Mesendoderm (in vitro differentiated cells): ENCODE data around the gene ZNF691.

Experiments
- DNase-seq: peaks from one replicate; pipeline ENCODE4 v3.0.0; 2013
- H2AK5ac ChIP-seq: 2 replicates; pipeline ENCODE4 v1.6.1; 2013; ENCODE audit warnings: low read length, inconsistent platforms
- H2BK120ac ChIP-seq: 2 replicates; pipeline ENCODE4 v1.6.1; 2013; ENCODE audit warnings: low read depth, mild to moderate bottlenecking, low read length, moderate library complexity, mixed read lengths
- H2BK15ac ChIP-seq: replicated peaks from 2 replicates; pipeline ENCODE4 v1.6.1; 2013; ENCODE audit warnings: low read depth, mild to moderate bottlenecking, moderate library complexity
- H2BK5ac ChIP-seq: 2 replicates; pipeline ENCODE4 v1.6.1; 2013; ENCODE audit warnings: low read length, inconsistent platforms
- H3K18ac ChIP-seq: 2 replicates; pipeline ENCODE4 v1.6.1; 2013; ENCODE audit warnings: mild to moderate bottlenecking, low read length, mixed read lengths
- H3K23ac ChIP-seq: one replicate; pipeline ENCODE4 v1.6.1; 2013; ENCODE audit warnings: low read length
- H3K27ac ChIP-seq: 2 replicates; pipeline ENCODE4 v1.5.1; 2013; ENCODE audit warnings: low read depth, mild to moderate bottlenecking, inconsistent platforms, low read length, moderate library complexity
- H3K27me3 ChIP-seq: 2 replicates; pipeline ENCODE4 v1.6.1; 2013; ENCODE audit warnings: low read length, control low read depth, mild to moderate bottlenecking, inconsistent platforms; ENCODE audit not compliant: insufficient read depth, poor library complexity
- H3K36me3 ChIP-seq: 2 replicates; pipeline ENCODE4 v1.6.1; 2013; ENCODE audit warnings: low read length, inconsistent platforms; ENCODE audit not compliant: control insufficient read depth, insufficient read depth
- H3K4ac ChIP-seq: one replicate; pipeline ENCODE4 v1.6.1; 2013; ENCODE audit warnings: low read depth, mild to moderate bottlenecking, low read length, moderate library complexity
- H3K4me1 ChIP-seq: 2 replicates; pipeline ENCODE4 v1.6.1; 2013; ENCODE audit warnings: low read depth, low read length, inconsistent platforms; ENCODE audit not compliant: control insufficient read depth
- H3K4me2 ChIP-seq: 2 replicates; pipeline ENCODE4 v1.6.1; 2013; ENCODE audit warnings: low read length
- H3K4me3 ChIP-seq: 2 replicates; pipeline ENCODE4 v1.5.1; 2013; ENCODE audit warnings: mild to moderate bottlenecking, low read length
- H3K56ac ChIP-seq: one replicate; pipeline ENCODE4 v1.6.1; 2013; ENCODE audit warnings: low read length
- H3K79me1 ChIP-seq: 2 replicates; pipeline ENCODE4 v1.6.1; 2013; ENCODE audit warnings: low read length, inconsistent platforms
- H3K79me2 ChIP-seq: 2 replicates; pipeline ENCODE4 v1.6.1; 2013; ENCODE audit warnings: mild to moderate bottlenecking, low read length; ENCODE audit not compliant: control insufficient read depth, insufficient read depth
- H3K9ac ChIP-seq: 2 replicates; pipeline ENCODE4 v1.6.1; 2013; ENCODE audit warnings: low read length, inconsistent platforms
- H4K5ac ChIP-seq: one replicate; pipeline ENCODE4 v1.6.1; 2013; ENCODE audit warnings: low read length
- H4K8ac ChIP-seq: one replicate; pipeline ENCODE4 v1.6.1; 2013; ENCODE audit warnings: low read depth, mild to moderate bottlenecking, control low read depth, low read length, moderate library complexity
- WGBS: extraction: QIAGEN DNeasy Blood & Tissue Kit; methylation state at CpG from one replicate; pipeline ENCODE4 v1.1.7; 2013; ENCODE audit warnings: low lambda C conversion rate, missing lambda C conversion rate; ENCODE audit not compliant: insufficient coverage; ENCODE audit errors: extremely low coverage; 5-methylcytosine and 5-hydroxymethylcytosine counted together

The ZNF691 gene

DNA sequence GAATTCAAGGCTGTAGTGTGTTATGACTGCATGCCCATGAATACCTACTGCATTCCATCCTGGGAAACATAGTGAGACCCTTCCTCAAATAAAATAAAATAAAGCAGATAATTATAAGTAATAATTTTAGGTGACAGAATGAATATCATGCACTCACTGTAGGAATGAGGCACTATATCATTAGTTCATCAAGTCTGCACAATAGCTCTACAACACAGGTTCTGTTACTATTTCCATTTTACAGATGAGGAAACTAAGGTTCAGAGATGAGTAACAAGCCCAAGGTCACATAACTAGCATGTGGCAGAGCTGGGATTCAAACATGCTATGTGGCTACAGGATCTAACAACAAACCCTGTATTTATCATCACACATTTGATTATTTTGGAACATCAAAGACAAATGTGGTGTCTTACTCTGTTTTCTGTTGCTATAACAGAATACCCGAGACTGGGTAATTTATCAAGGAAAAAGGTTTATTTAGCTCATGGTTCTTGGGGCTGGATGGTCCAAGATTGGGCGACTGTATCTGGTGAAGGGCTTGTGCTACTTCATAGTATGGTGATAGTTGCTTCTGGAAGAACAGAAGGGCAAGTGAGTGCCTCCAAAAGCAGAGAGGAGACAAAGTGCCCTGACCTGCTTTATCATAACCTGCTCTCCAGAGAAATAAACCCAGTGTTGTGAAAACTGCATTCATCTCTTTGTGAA lies 4.8 kb upstream of the ZNF691 start:
- no peak overlapping the region for H3K27ac ChIP-seq
- H3K4me2 ChIP-seq: no peak overlapping the region
- no peaks in the 10 kb centered on the region for H3K36me3 ChIP-seq
- no peak overlapping the region for H3K4ac ChIP-seq
- H2BK15ac ChIP-seq: no peak overlapping the region
- H3K23ac ChIP-seq: no peak overlapping the region
- no peaks in the 10 kb centered on the region for H3K79me1 ChIP-seq
- H3K4me3 ChIP-seq: no peak overlapping the region
- no peak overlapping the region for H2BK120ac ChIP-seq
- H3K56ac ChIP-seq: no peak overlapping the region
- no peak overlapping the region for H4K8ac ChIP-seq
- DNase-seq: no peak
- H3K4me1 ChIP-seq: no peaks in the 10 kb centered on the region
- H3K18ac ChIP-seq: no peak overlapping the region
- H2AK5ac ChIP-seq: no peak overlapping the region
- H3K27me3 ChIP-seq: no peaks in the 10 kb centered on the region
- no peaks in the 10 kb centered on the region for H3K79me2 ChIP-seq
- H2BK5ac ChIP-seq: no peak overlapping the region
- WGBS: no CpG with 5 or more reads among the region's 2 CpGs
- H4K5ac ChIP-seq: no peak overlapping the region
- H3K9ac ChIP-seq: no peak overlapping the region

DNA sequence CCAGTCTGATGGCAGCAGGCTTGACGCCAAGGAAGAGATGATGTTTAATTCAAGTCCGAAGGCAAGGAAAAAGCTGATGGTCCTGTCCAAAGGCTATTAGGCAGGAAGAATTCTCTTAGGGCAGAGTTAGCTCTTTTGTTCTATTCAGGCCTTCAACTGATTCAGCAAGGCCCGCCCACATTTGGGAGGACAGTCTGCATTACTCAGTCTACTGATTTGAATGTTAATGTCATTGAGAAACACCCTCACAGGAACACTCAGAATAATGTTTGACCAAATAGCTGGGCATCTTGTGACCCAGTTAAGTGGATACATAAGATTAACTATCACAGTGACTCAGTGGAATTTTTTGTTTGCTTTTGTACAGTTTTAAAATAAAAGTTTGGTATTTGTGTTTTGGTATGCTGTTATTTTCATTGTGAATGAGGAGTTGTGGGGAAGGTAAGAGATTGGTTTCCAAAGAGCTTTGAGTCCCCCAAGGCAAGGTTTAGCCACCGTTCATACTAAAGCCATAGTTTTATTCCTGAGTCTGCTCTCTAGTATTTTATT lies 1.7 kb upstream of the ZNF691 start:
- no peak overlapping the region for H3K23ac ChIP-seq
- H3K79me2 ChIP-seq: peaks cover 11% of the 10 kb centered on the region
- H3K9ac ChIP-seq: no peak overlapping the region
- peaks cover 7% of the 10 kb centered on the region for H3K4me1 ChIP-seq
- H3K4ac ChIP-seq: no peak overlapping the region
- H2BK5ac ChIP-seq: no peak overlapping the region
- WGBS: no CpG with 5 or more reads among the region's 4 CpGs
- no peak overlapping the region for H2AK5ac ChIP-seq
- no peak for DNase-seq
- H3K56ac ChIP-seq: no peak overlapping the region
- no peaks in the 10 kb centered on the region for H3K27me3 ChIP-seq
- no peak overlapping the region for H3K4me2 ChIP-seq
- H3K79me1 ChIP-seq: peaks cover 10% of the 10 kb centered on the region
- H4K5ac ChIP-seq: no peak overlapping the region
- H3K36me3 ChIP-seq: no peaks in the 10 kb centered on the region
- H3K27ac ChIP-seq: no peak overlapping the region
- no peak overlapping the region for H4K8ac ChIP-seq
- H2BK15ac ChIP-seq: no peak overlapping the region
- no peak overlapping the region for H2BK120ac ChIP-seq
- H3K4me3 ChIP-seq: no peak overlapping the region
- no peak overlapping the region for H3K18ac ChIP-seq

DNA sequence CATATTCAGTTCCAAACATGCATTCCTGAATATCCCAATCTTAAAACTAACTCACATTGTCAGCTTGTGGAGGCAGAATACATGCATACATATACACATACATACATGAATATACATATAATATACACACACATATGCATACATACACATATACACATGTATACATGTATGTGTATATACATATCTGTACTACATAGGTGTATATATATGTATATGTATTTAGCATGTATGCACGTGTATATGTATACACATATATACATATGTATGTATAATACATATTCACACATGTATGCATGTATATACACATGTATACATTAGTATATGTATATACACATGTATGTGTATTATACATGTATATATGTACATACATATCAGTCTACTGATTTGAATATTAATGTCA lies 1.2 kb upstream of the ZNF691 start:
- no peak overlapping the region for H3K9ac ChIP-seq
- no peak for DNase-seq
- no peak overlapping the region for H4K8ac ChIP-seq
- H3K79me2 ChIP-seq: peaks cover 11% of the 10 kb centered on the region
- no peak overlapping the region for H3K4ac ChIP-seq
- no peak overlapping the region for H3K56ac ChIP-seq
- H2BK5ac ChIP-seq: no peak overlapping the region
- no peak overlapping the region for H3K23ac ChIP-seq
- no peak overlapping the region for H2BK15ac ChIP-seq
- no peak overlapping the region for H3K4me3 ChIP-seq
- no peak overlapping the region for H2BK120ac ChIP-seq
- no peak overlapping the region for H4K5ac ChIP-seq
- no peak overlapping the region for H3K4me2 ChIP-seq
- H3K27ac ChIP-seq: no peak overlapping the region
- no peaks in the 10 kb centered on the region for H3K36me3 ChIP-seq
- no CpG with 5 or more reads among the region's 1 CpG for WGBS
- H3K18ac ChIP-seq: no peak overlapping the region
- H3K79me1 ChIP-seq: peaks cover 13% of the 10 kb centered on the region
- peaks cover 7% of the 10 kb centered on the region for H3K4me1 ChIP-seq
- no peaks in the 10 kb centered on the region for H3K27me3 ChIP-seq
- H2AK5ac ChIP-seq: no peak overlapping the region

DNA sequence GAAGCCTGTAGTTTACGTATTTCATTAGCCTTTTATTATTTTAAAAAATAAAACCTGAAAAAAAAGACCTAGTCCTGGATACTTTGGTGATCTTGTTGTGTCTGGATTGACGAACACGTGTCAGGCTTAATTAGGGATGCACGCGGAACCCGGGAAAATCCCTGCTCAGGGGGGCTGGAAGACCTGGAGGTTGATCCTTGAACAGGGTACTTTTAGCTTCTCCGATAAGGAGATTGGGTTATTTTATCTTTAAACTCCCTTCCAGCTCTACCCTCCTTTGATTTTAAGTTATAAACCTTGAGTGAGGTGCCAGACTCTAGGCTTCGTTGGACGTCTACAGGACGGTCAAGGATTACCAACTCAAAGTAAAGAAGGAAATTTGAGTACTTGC lies 552 bp upstream of the ZNF691 start:
- Histone ChIP-seq H3K4me1 (peaks cover 7% of the 10 kb centered on the region), H4K5ac (no peak overlapping the region), H2BK5ac (no peak overlapping the region), H4K8ac (no peak overlapping the region), H3K27ac (no peak overlapping the region), H3K9ac (peak overlapping the region; percentile 57), H3K23ac (no peak overlapping the region), H2BK15ac (no peak overlapping the region), H3K18ac (peak overlapping the region; percentile 70), H2BK120ac (no peak overlapping the region), H3K36me3 (no peaks in the 10 kb centered on the region), H3K27me3 (no peaks in the 10 kb centered on the region), H2AK5ac (no peak overlapping the region), H3K56ac (peak overlapping the region; percentile 61), H3K79me1 (peaks cover 13% of the 10 kb centered on the region), H3K4ac (peak overlapping the region; percentile 62), H3K4me3 (peak overlapping the region; percentile 51), H3K79me2 (peaks cover 11% of the 10 kb centered on the region), H3K4me2 (peak overlapping the region; percentile 60)
- no peak for DNase-seq
- WGBS: no CpG with 5 or more reads among the region's 10 CpGs

DNA sequence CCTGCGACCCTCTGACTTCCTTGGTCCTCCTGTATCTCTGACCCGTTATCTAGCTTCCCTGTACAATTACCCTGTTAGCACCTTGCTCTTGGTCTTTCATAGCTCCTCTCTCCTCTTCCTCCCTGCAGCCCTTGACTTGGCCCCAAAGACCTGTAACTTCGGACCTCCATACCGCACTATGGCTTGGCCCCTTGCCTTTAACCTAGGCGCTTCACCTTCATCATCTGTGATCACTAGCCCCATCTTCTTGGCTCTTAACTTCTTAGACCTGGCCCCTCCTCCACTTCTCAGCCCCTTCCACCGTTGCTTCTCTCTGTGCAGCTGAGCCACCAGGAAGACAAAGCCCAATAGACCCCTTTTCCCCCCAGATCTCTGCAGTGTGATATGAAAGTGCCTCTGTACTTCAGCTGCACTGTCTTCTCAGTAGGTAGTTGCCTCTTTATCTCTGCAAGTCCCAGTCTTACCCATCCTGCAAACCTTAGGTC lies 740 bp downstream of the ZNF691 start:
- Histone ChIP-seq H3K18ac (no peak overlapping the region), H4K8ac (no peak overlapping the region), H3K4ac (no peak overlapping the region), H3K4me1 (peaks cover 7% of the 10 kb centered on the region), H3K4me2 (peak overlapping the region; percentile 84), H4K5ac (no peak overlapping the region), H3K27ac (no peak overlapping the region), H2BK5ac (no peak overlapping the region), H2BK120ac (no peak overlapping the region), H3K4me3 (peak overlapping the region; percentile 72), H3K23ac (peak overlapping the region; percentile 70), H3K36me3 (peaks cover 2% of the 10 kb centered on the region), H3K79me2 (peaks cover 11% of the 10 kb centered on the region), H3K56ac (peak overlapping the region; percentile 95), H2AK5ac (peak overlapping the region; percentile 20), H3K27me3 (no peaks in the 10 kb centered on the region), H3K9ac (peak overlapping the region; percentile 86), H2BK15ac (no peak overlapping the region), H3K79me1 (peaks cover 13% of the 10 kb centered on the region)
- DNase-seq: no peak
- no CpG with 5 or more reads among the region's 6 CpGs for WGBS
